GM23248 (cell line): ENCODE results near the gene ACCS. TPM values are rescaled to one million over a fixed set of nuclear protein-coding genes. Genes with fewer than 3 reads are reported as not detected.

Experiments used
- DNase-seq: peaks from one replicate; pipeline ENCODE4 v3.0.0-alpha.2; 2015
- H2AFZ ChIP-seq: fragments of 200-600 bp; sonication (generic); 2 replicates; pipeline ENCODE4 v1.6.1; 2016; ENCODE audit warnings: antibody characterized with exemption
- H3F3A ChIP-seq: fragments of 200-600 bp; sonication (generic); 2 replicates; pipeline ENCODE4 v1.6.1; 2016; ENCODE audit warnings: mild to moderate bottlenecking, antibody characterized with exemption, mixed run types; ENCODE audit not compliant: insufficient read depth
- H3K27ac ChIP-seq: fragments of 200-600 bp; sonication (generic); 2 replicates; pipeline ENCODE4 v1.5.1; 2016; ENCODE audit warnings: mild to moderate bottlenecking
- H3K27me3 ChIP-seq: fragments of 200-600 bp; sonication (generic); replicated peaks from 2 replicates; pipeline ENCODE4 v1.6.1; 2016; ENCODE audit warnings: mild to moderate bottlenecking; ENCODE audit not compliant: insufficient read depth
- H3K36me3 ChIP-seq: fragments of 200-600 bp; sonication (generic); 2 replicates; pipeline ENCODE4 v1.6.1; 2016; ENCODE audit warnings: low read depth, mild to moderate bottlenecking
- H3K4me1 ChIP-seq: fragments of 200-600 bp; sonication (generic); 2 replicates; pipeline ENCODE4 v1.6.1; 2016; ENCODE audit warnings: mild to moderate bottlenecking; ENCODE audit not compliant: insufficient read depth
- H3K4me2 ChIP-seq: fragments of 200-600 bp; sonication (generic); one replicate; pipeline ENCODE4 v1.6.1; 2016; ENCODE audit warnings: mild to moderate bottlenecking; ENCODE audit not compliant: unreplicated experiment
- H3K4me3 ChIP-seq: fragments of 200-600 bp; sonication (generic); 2 replicates; pipeline ENCODE4 v1.5.1; 2016; ENCODE audit warnings: mild to moderate bottlenecking
- H3K79me2 ChIP-seq: fragments of 200-600 bp; sonication (generic); 2 replicates; pipeline ENCODE4 v1.6.1; 2016; ENCODE audit warnings: mild to moderate bottlenecking; ENCODE audit not compliant: insufficient read depth
- H3K9ac ChIP-seq: fragments of 200-600 bp; sonication (generic); 2 replicates; pipeline ENCODE4 v1.6.1; 2016; ENCODE audit warnings: mild to moderate bottlenecking
- H3K9me2 ChIP-seq: fragments of 200-600 bp; sonication (generic); 2 replicates; pipeline ENCODE4 v1.6.1; 2016; ENCODE audit warnings: mixed run types, mild to moderate bottlenecking, moderate library complexity; ENCODE audit not compliant: insufficient read depth
- H3K9me3 ChIP-seq: fragments of 200-600 bp; sonication (generic); one replicate; pipeline ENCODE4 v1.6.1; 2017; ENCODE audit warnings: low read depth
- H4K20me1 ChIP-seq: fragments of 200-600 bp; sonication (generic); 2 replicates; pipeline ENCODE4 v1.6.0; 2016; ENCODE audit not compliant: insufficient read depth
- EZH2 ChIP-seq: fragments of 200-600 bp; sonication (generic); IDR thresholded peaks from 2 replicates; pipeline ENCODE4 v1.6.1; 2018; ENCODE audit warnings: antibody characterized with exemption, mild to moderate bottlenecking; ENCODE audit not compliant: insufficient read depth, poor library complexity, severe bottlenecking
- EZH2phosphoT487 ChIP-seq: fragments of 200-600 bp; sonication (generic); IDR thresholded peaks from 2 replicates; pipeline ENCODE4 v1.6.1; 2018; ENCODE audit warnings: antibody characterized with exemption, moderate library complexity, mild to moderate bottlenecking, low read depth; ENCODE audit not compliant: insufficient read depth
- WGBS, 2 experiments: methylation state at CpG; one replicate each; pipeline ENCODE4 v1.1.6; 2015 to 2017; ENCODE audit warnings: low lambda C conversion rate in 2 of 2, low coverage in 1 of 2; ENCODE audit errors: missing lambda C conversion rate in 2 of 2; 5-methylcytosine and 5-hydroxymethylcytosine counted together
- in situ Hi-C: fragments of 300-500 bp; cut with MboI; formaldehyde crosslinking; loops from 2 replicates; pipeline ENCODE4 v1.15.0; 2020
- polyA plus RNA-seq: library from polyadenylated mRNA; unstranded; fragments of >200 nt; fragmentation: Nextera tagmentation; extraction: Ambion mirVana; gene quantifications from 2 replicates; pipeline ENCODE4 v1.2.1, GENCODE V29; 2016
- total RNA-seq: library from RNA; depleted of rRNA; stranded (reverse); fragments of >200 nt; shearing (Covaris generic); gene quantifications from 2 replicates; pipeline ENCODE4 v1.2.3, GENCODE V29; 2014; rRNA removed

The ACCS gene
- total and polyA plus RNA-seq, 2 experiments from 2014 or later: 13.3 to 13.7 TPM

- no peaks in the 10 kb centered on the region for H3K79me2 ChIP-seq
- no peak overlapping the region for H3K4me2 ChIP-seq
- H4K20me1 ChIP-seq: no peaks in the 10 kb centered on the region
- H3K9me2 ChIP-seq: no peaks in the 10 kb centered on the region
- in situ Hi-C loops: loop anchor here (10.0 kb wide), 1 partner anchor 404 kb away; no protein-coding TSS in a partner anchor
- no peak overlapping the region for H3K27ac ChIP-seq
- no peaks in the 10 kb centered on the region for H3K4me1 ChIP-seq
- DNase-seq: no peak
- H3K9ac ChIP-seq: no peak overlapping the region
- no peaks in the 10 kb centered on the region for H3K27me3 ChIP-seq
- 98% methylated on average over 6 of the region's 6 CpGs for WGBS, 2 experiments
- TF ChIP-seq EZH2phosphoT487 (no peak), EZH2 (no peak)
- no peaks in the 10 kb centered on the region for H3K9me3 ChIP-seq
- H3F3A ChIP-seq: no peaks in the 10 kb centered on the region
- peaks cover 15% of the 10 kb centered on the region; the same call in 1 of the 2 replicates for H3K36me3 ChIP-seq
- no peak overlapping the region for H2AFZ ChIP-seq
- H3K4me3 ChIP-seq: no peak overlapping the region
Measured at GRCh38 chr11:44130751-44131150, 64.7 kb downstream of the ACCS start.

DNA sequence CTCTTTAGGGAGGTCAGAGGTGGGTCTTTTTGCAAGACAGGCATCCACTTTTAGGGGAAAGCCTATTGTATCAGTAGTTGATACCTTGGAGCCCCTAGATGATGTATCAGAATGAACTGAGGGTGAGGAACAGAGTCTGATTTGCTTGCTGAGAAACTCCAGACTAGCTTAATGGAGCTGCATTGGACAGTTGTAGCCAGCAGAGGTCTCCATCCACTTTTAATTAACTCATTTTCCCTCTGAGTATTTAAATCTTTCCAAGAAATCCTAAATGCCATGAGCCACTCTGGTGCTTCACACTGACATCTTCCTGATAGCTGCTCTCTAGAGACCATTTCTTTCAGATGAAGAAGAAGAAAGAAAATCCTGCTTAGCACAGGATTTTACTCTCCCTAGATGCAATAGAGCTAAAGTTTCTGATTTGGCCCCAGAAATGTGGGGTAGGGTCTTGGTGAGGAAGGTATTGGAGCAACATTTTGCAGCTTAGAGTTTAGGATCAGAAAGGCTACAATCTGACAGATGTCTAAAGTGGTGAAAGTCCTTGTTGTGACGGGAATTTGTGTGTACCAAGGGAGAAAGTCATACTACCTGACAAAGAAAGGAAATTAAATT is 67.4 kb downstream of the ACCS start:
- Histone ChIP-seq H3K27ac (no peak overlapping the region), H3K9me3 (no peaks in the 10 kb centered on the region), H3K36me3 (no peaks in the 10 kb centered on the region; the same call in 1 of the 2 replicates), H3K9ac (no peak overlapping the region), H2AFZ (no peak overlapping the region), H4K20me1 (no peaks in the 10 kb centered on the region), H3K9me2 (no peaks in the 10 kb centered on the region), H3K79me2 (no peaks in the 10 kb centered on the region), H3K4me1 (peaks cover 4% of the 10 kb centered on the region), H3K4me2 (no peak overlapping the region), H3F3A (no peaks in the 10 kb centered on the region), H3K27me3 (no peaks in the 10 kb centered on the region), H3K4me3 (no peak overlapping the region)
- peak; percentile 66 for DNase-seq
- WGBS, 2 experiments: 95% methylated on average over 1 of the region's 1 CpG
- TF ChIP-seq EZH2phosphoT487: no peak
- TF ChIP-seq EZH2: no peak
- in situ Hi-C loops: loop anchor here (10.0 kb wide), 1 partner anchor 401 kb away; no protein-coding TSS in a partner anchor

Other genes with a start within 250 kb of the ACCS start
- gene ALKBH3, start 185.4 kb upstream of the ACCS start, total RNA-seq: 36.6 and 46.8 TPM in 2 replicates
- 29.3 and 31.2 TPM in 2 replicates for gene ALKBH3, start 185.4 kb upstream of the ACCS start, polyA plus RNA-seq
- gene C11orf96, start 123.6 kb upstream of the ACCS start, total RNA-seq: 1.8 TPM in 2 replicates
- gene C11orf96, start 123.6 kb upstream of the ACCS start, polyA plus RNA-seq: 0.38 and 1.1 TPM in 2 replicates
- gene ACCSL, start 18.3 kb upstream of the ACCS start, total RNA-seq: not detected in 2 replicates
- not detected in 2 replicates for gene ACCSL, start 18.3 kb upstream of the ACCS start, polyA plus RNA-seq
- gene EXT2, start 29.4 kb downstream of the ACCS start, total RNA-seq: 127 and 209 TPM in 2 replicates
- 99.8 and 104 TPM in 2 replicates for gene EXT2, start 29.4 kb downstream of the ACCS start, polyA plus RNA-seq
- not detected in 2 replicates for gene ALX4, start 243.9 kb downstream of the ACCS start, total RNA-seq
- not detected in 2 replicates for gene ALX4, start 243.9 kb downstream of the ACCS start, polyA plus RNA-seq